ENCODE data around the gene SALL3.

- TF ChIP-seq, protein P1, sequence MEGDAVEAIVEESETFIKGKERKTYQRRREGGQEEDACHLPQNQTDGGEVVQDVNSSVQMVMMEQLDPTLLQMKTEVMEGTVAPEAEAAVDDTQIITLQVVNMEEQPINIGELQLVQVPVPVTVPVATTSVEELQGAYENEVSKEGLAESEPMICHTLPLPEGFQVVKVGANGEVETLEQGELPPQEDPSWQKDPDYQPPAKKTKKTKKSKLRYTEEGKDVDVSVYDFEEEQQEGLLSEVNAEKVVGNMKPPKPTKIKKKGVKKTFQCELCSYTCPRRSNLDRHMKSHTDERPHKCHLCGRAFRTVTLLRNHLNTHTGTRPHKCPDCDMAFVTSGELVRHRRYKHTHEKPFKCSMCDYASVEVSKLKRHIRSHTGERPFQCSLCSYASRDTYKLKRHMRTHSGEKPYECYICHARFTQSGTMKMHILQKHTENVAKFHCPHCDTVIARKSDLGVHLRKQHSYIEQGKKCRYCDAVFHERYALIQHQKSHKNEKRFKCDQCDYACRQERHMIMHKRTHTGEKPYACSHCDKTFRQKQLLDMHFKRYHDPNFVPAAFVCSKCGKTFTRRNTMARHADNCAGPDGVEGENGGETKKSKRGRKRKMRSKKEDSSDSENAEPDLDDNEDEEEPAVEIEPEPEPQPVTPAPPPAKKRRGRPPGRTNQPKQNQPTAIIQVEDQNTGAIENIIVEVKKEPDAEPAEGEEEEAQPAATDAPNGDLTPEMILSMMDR (IDR thresholded peaks at IDR 0.05; ENCODE audit: extremely low read depth in 1 of 2, insufficient read depth in 1 of 2, low read depth in 1 of 2, low read length in 2 of 2): no peak
- TF ChIP-seq POLR2A (IDR thresholded peaks at IDR 0.05; ENCODE audit: low read depth, low read length): no peak
Observed at GRCh38 chr18:79006106-79006795, 26.6 kb downstream of the SALL3 start.

All from endothelial cell of umbilical vein (primary cell).